PC-9 (cell line): ENCODE results near the gene OR2T10.
"Not testable (repeated sequence)": the region's sequence is repeated elsewhere in the genome, so short reads cannot be mapped to it uniquely, and the experiment has no call there.

Experiments
- EZH2 ChIP-seq: fragments of 200-600 bp; sonication (generic); IDR thresholded peaks from 2 replicates; pipeline ENCODE4 v1.8.0; 2017; ENCODE audit warnings: antibody characterized with exemption, low read depth
- TF ChIP-seq, protein P1 (sequence below): fragments of 200-600 bp; sonication (generic); conservative IDR thresholded peaks from 2 replicates; pipeline ENCODE4 v1.6.1; 2017; ENCODE audit warnings: mixed run types, antibody characterized with exemption, mild to moderate bottlenecking, moderate library complexity

DNA sequence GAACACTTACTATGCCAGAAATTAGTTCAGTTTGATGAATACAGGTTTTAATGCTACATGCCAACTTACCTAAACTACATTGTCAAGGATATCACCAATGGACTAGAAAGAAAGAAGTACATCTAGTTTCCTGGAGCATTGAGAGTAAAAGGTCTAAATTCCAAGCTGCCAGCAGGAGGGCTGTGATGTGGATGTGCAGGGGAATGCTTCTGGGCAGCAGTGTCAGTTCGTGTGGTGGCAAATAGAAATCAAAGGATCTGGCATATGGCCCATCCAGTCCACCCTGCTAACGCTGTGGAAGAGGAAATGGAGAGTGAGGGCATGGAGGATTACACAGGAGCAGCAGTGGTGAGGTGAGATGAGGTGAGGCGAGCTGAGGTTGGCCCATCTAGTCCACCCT lies 47.7 kb upstream of the OR2T10 start, which contains the start of gene OR2T35:
- TF ChIP-seq, protein P1, sequence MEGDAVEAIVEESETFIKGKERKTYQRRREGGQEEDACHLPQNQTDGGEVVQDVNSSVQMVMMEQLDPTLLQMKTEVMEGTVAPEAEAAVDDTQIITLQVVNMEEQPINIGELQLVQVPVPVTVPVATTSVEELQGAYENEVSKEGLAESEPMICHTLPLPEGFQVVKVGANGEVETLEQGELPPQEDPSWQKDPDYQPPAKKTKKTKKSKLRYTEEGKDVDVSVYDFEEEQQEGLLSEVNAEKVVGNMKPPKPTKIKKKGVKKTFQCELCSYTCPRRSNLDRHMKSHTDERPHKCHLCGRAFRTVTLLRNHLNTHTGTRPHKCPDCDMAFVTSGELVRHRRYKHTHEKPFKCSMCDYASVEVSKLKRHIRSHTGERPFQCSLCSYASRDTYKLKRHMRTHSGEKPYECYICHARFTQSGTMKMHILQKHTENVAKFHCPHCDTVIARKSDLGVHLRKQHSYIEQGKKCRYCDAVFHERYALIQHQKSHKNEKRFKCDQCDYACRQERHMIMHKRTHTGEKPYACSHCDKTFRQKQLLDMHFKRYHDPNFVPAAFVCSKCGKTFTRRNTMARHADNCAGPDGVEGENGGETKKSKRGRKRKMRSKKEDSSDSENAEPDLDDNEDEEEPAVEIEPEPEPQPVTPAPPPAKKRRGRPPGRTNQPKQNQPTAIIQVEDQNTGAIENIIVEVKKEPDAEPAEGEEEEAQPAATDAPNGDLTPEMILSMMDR = not testable (repeated sequence)
- TF ChIP-seq EZH2 = not testable (repeated sequence)
